ENCODE data around the gene EPB41L2.

EPB41L2 gene

DNA sequence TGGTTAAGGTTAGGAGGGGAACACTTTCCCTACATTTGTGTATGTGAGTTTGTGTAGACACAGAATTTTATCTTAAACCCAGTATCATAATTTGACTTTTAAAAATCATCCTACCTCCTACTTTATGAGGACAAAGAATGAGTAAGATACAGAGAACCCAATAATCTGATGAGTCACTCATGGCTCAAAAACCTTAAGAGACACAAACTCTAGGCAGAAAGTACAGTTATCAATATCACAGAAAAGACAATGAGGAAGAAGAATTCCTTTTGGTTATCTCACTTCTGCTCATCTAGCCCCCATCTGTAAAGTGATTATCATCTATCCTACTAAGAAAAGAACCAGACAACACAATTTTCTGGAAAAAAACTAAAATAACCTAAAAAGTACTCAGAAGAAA lies 87.7 kb downstream of the EPB41L2 start:
- TF ChIP-seq, protein P1, sequence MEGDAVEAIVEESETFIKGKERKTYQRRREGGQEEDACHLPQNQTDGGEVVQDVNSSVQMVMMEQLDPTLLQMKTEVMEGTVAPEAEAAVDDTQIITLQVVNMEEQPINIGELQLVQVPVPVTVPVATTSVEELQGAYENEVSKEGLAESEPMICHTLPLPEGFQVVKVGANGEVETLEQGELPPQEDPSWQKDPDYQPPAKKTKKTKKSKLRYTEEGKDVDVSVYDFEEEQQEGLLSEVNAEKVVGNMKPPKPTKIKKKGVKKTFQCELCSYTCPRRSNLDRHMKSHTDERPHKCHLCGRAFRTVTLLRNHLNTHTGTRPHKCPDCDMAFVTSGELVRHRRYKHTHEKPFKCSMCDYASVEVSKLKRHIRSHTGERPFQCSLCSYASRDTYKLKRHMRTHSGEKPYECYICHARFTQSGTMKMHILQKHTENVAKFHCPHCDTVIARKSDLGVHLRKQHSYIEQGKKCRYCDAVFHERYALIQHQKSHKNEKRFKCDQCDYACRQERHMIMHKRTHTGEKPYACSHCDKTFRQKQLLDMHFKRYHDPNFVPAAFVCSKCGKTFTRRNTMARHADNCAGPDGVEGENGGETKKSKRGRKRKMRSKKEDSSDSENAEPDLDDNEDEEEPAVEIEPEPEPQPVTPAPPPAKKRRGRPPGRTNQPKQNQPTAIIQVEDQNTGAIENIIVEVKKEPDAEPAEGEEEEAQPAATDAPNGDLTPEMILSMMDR (IDR thresholded peaks at IDR 0.05) = no peak
- peaks cover 33% of the 10 kb centered on the region for H3K4me1 Mint-ChIP-seq
- no peak overlapping the region for H3K4me3 Mint-ChIP-seq
- peaks cover 17% of the 10 kb centered on the region for H3K36me3 Mint-ChIP-seq (ENCODE audit: low read depth)
- no peak overlapping the region for H3K27ac Mint-ChIP-seq
- DNase-seq = no peak
- H3K9me3 Mint-ChIP-seq = peaks cover 3% of the 10 kb centered on the region
- H3K27me3 Mint-ChIP-seq (ENCODE audit: low read depth, poor library complexity) = no peaks in the 10 kb centered on the region

DNA sequence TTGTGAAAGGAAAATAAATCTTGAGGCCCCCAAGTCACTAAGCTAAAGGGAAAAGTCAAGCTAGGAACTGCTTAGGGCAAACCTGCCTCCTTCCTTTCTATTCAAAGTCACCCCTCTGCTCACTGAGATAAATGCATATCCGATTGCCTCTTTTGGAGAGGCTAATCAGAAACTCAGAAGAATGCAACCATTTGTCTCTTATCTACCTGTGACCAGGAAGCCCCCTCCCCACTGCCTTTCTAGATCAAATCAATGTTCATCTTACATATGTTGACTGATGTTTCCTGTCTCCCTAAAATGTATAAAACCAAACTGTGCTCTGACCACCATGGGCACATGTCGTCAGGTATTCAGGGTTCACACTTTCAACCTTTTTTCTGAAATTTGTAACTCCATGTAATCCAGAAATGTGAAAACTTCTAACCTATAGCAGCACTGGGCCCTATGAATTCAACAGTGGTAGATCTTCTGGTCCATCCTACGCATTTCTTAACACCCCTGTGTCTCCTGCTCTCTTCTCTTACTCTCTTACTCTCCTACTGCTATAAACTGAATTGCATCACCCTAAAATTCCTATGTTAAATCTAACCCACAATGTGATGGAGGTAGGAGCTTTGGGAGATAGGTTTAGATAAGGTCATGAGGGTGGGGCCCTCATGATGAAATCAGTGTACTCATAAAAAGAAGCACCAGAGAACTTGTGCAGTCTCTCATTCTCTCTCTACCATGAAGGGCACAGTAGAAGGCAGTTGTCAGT lies 89.3 kb downstream of the EPB41L2 start:
- Mint-ChIP-seq H3K4me1 (peaks cover 33% of the 10 kb centered on the region), H3K27ac (no peak overlapping the region), H3K36me3 (ENCODE audit: low read depth) (peaks cover 17% of the 10 kb centered on the region)

DNA sequence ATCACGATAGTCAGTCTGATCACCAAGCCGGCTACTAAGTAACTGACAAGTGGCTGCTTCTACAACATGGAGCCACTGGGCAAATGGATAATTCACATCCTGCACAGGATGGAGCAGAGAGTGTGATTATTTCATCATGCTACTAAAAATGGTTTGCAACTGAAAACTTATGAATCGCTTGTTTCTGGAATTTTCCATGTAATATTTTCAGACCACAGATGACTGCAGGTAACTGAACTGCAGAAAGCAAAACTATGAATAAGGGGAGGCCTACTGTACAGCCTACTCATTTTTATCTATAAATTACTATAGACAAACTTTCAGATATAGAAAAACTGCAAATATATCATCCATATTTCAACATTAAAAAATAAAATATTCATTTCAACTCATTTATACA lies 91.5 kb downstream of the EPB41L2 start:
- Mint-ChIP-seq H3K27me3 (ENCODE audit: low read depth, poor library complexity) (no peaks in the 10 kb centered on the region), H3K27ac (peak overlapping the region; percentile 45), H3K36me3 (ENCODE audit: low read depth) (peaks cover 17% of the 10 kb centered on the region), H3K4me1 (peaks cover 45% of the 10 kb centered on the region), H3K4me3 (no peak overlapping the region), H3K9me3 (peaks cover 3% of the 10 kb centered on the region)
- no peak for DNase-seq
- TF ChIP-seq, protein P1 (IDR thresholded peaks at IDR 0.05) = no peak

More for the DNA sequence above, 89.3 kb downstream of the EPB41L2 start:
- peaks cover 3% of the 10 kb centered on the region for H3K9me3 Mint-ChIP-seq
- H3K4me3 Mint-ChIP-seq = no peak overlapping the region
- H3K27me3 Mint-ChIP-seq (ENCODE audit: low read depth, poor library complexity) = no peaks in the 10 kb centered on the region
- DNase-seq = no peak
- TF ChIP-seq, protein P1 (IDR thresholded peaks at IDR 0.05) = no peak

DNA sequence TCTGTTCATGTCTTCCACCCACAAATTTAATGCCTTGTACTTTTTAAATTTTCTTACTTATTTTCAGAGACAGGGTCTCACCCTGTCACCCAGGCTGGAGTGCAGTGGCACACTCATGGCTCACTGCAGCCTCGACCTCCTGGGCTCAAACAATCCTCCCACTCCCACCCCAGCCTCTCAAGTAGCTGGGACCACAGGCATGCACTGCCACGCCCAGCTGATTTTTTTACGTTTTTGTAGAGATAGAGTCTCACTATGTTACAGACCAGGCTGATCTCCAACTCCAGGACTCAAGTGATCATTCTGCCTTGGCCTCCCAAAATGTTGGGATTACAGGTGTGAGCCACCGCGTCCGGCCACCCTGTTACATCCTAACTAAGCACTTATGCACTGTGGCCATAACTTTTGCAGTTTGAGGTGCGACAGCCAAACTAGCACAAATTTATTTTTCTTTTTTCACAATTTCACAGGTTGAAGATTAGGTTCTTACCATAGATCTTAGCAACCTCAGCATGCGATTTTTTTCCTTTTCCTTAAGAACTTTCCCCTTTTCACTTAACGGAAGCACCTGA lies 92.1 kb downstream of the EPB41L2 start:
- Mint-ChIP-seq H3K27me3 (ENCODE audit: low read depth, poor library complexity) (no peaks in the 10 kb centered on the region), H3K4me1 (peaks cover 48% of the 10 kb centered on the region), H3K9me3 (peaks cover 3% of the 10 kb centered on the region), H3K27ac (peak overlapping the region; percentile 76), H3K4me3 (no peak overlapping the region), H3K36me3 (ENCODE audit: low read depth) (peaks cover 14% of the 10 kb centered on the region)
- no peak for DNase-seq
- TF ChIP-seq, protein P1 (IDR thresholded peaks at IDR 0.05) = no peak

DNA sequence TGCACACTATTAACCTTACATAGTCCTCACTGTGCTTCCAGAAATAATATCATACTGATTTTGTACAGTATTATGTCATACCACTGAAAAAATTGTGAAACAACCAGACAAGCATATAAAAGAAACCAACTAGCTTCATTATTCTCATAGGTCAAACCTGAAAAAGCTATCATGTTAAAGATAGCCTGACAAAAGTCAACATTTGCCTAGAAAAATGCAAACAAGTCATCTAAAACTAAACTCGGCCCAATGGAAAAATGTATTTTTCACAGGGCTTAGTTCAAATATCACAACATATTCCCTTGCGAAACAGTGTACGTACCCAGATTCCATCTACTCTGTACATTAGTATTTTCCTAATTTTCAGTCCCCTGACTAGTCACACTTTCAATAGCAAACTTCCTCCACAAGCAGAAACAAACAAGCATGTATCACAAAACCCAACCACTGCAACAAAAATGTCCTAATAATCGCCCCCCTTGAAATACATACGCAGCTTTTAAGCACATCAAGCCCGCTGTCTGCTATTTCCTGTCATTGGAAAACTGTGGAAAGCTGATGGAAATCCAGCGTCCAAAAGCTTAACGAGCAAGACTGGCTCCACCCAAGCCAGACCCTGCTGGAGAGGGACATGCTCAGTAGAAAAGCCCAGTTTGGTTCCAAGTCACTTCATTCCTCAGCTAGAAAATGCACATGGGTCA lies 93.1 kb downstream of the EPB41L2 start:
- Mint-ChIP-seq H3K27me3 (ENCODE audit: low read depth, poor library complexity) (no peaks in the 10 kb centered on the region), H3K27ac (no peak overlapping the region), H3K4me1 (peaks cover 48% of the 10 kb centered on the region), H3K4me3 (no peak overlapping the region), H3K36me3 (ENCODE audit: low read depth) (peaks cover 13% of the 10 kb centered on the region), H3K9me3 (peaks cover 3% of the 10 kb centered on the region)
- TF ChIP-seq, protein P1 (IDR thresholded peaks at IDR 0.05) = no peak
- DNase-seq = no peak

Data from nephron progenitor cell (in vitro differentiated cells).